Neural progenitor cell (in vitro differentiated cells): Measurements from ENCODE around the gene FUT4. TPM values are rescaled to one million over a fixed set of nuclear protein-coding genes. Genes with fewer than 3 reads are reported as not detected.

Experiments used
- DNase-seq: peaks from one replicate; pipeline ENCODE4 v3.0.0-alpha.2; 2016; ENCODE audit warnings: low spot score
- H2AFZ ChIP-seq: fragments of 200-600 bp; sonication (generic); replicated peaks from 2 replicates; pipeline ENCODE4 v1.6.1; 2016; ENCODE audit warnings: antibody characterized with exemption
- H3F3A ChIP-seq: fragments of 200-600 bp; sonication (generic); 2 replicates; pipeline ENCODE4 v1.6.1; 2016; ENCODE audit warnings: antibody characterized with exemption, low read depth
- H3K27ac ChIP-seq: fragments of 200-600 bp; sonication (generic); 2 replicates; pipeline ENCODE4 v1.5.1; 2016; ENCODE audit warnings: mild to moderate bottlenecking
- H3K27me3 ChIP-seq: fragments of 200-600 bp; sonication (generic); 2 replicates; pipeline ENCODE4 v1.6.1; 2016; ENCODE audit warnings: mild to moderate bottlenecking, moderate library complexity
- H3K36me3 ChIP-seq: fragments of 200-600 bp; sonication (generic); 2 replicates; pipeline ENCODE4 v1.5.1; 2016
- H3K4me1 ChIP-seq: fragments of 200-600 bp; sonication (generic); 2 replicates; pipeline ENCODE4 v1.6.1; 2016; ENCODE audit warnings: mixed run types
- H3K4me2 ChIP-seq: fragments of 200-600 bp; sonication (generic); 2 replicates; pipeline ENCODE4 v1.6.1; 2016
- H3K4me3 ChIP-seq: fragments of 200-600 bp; sonication (generic); 2 replicates; pipeline ENCODE4 v1.5.1; 2016
- H3K79me2 ChIP-seq: fragments of 200-600 bp; sonication (generic); 2 replicates; pipeline ENCODE4 v1.6.1; 2016; ENCODE audit warnings: low read depth
- H3K9ac ChIP-seq: fragments of 200-600 bp; sonication (generic); 2 replicates; pipeline ENCODE4 v1.6.1; 2016
- H3K9me3 ChIP-seq: fragments of 200-600 bp; sonication (generic); 2 replicates; pipeline ENCODE4 v1.5.1; 2016; ENCODE audit warnings: low read depth
- H4K20me1 ChIP-seq: fragments of 200-600 bp; sonication (generic); 2 replicates; pipeline ENCODE4 v1.6.1; 2016; ENCODE audit warnings: low read depth
- H3K27ac Mint-ChIP-seq: 3 replicates; pipeline ENCODE4 v1.8.0; 2021; ENCODE audit warnings: mixed read lengths
- H3K27me3 Mint-ChIP-seq: 2 replicates; pipeline ENCODE4 v1.8.0; 2022; ENCODE audit warnings: low read depth, mild to moderate bottlenecking, inconsistent platforms, moderate library complexity, mixed read lengths; ENCODE audit not compliant: insufficient read depth
- H3K36me3 Mint-ChIP-seq: 3 replicates; pipeline ENCODE4 v1.8.0; 2021; ENCODE audit warnings: mixed read lengths
- H3K4me1 Mint-ChIP-seq: 3 replicates; pipeline ENCODE4 v1.8.0; 2021; ENCODE audit warnings: mixed read lengths
- H3K4me3 Mint-ChIP-seq: 3 replicates; pipeline ENCODE4 v1.8.0; 2021; ENCODE audit warnings: mild to moderate bottlenecking, moderate library complexity, mixed read lengths
- H3K9me3 Mint-ChIP-seq: 3 replicates; pipeline ENCODE4 v1.8.0; 2020; ENCODE audit warnings: mixed read lengths
- EZH2 ChIP-seq: fragments of 200-600 bp; sonication (generic); IDR thresholded peaks from 2 replicates; pipeline ENCODE4 v1.6.1; 2017; ENCODE audit warnings: antibody characterized with exemption, mild to moderate bottlenecking, moderate library complexity
- EZH2phosphoT487 ChIP-seq: fragments of 200-600 bp; sonication (generic); IDR thresholded peaks from 2 replicates; pipeline ENCODE4 v1.6.1; 2017; ENCODE audit warnings: antibody characterized with exemption
- total RNA-seq: library from RNA; depleted of rRNA; stranded (reverse); fragments of >200 nt; gene quantifications from 2 replicates; pipeline ENCODE4 v1.2.3, GENCODE V29; 2015; ENCODE audit warnings: low replicate concordance
- TF ChIP-seq, protein P1 (sequence below): fragments of 200-600 bp; sonication (generic); IDR thresholded peaks from 2 replicates; pipeline ENCODE4 v1.5.1; 2017; ENCODE audit warnings: antibody characterized with exemption, mild to moderate bottlenecking

The FUT4 gene
- total RNA-seq, 1 donor from 2014 or later, result 2.7 TPM

- H3K27ac Mint-ChIP-seq, result no peak overlapping the region
These were observed 43.3 kb downstream of the FUT4 start for GRCh38 chr11:94586978-94587377.

DNA sequence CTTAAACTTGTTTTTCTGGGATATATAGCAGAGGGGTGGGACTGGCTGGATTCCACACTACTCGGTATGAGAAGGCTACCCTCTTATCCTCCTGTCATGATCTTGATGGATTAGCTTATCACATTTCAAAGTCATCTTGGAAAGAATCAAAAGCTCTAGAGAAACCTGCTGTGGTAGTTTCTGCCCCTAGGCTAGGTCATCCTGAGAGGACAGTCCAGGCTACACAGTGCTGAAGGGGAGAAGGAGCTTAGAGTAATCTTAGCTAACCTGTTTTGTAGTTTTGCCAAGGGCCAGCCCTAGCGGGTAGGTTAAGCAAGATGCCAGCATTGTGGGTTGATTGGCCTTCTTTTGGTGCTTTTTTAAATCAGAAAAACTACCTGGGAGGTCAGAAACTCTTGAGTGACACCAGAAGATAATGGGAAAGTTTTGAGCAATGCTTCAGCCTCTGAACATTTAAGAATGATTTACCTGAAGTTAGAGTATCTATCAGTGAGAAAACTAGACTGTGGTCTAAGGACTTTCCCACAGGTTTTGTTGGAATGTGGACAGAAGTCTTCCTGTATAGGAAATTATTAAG, 44.7 kb downstream of the FUT4 start:
- Mint-ChIP-seq H3K4me3 (no peak overlapping the region), H3K27me3 (no peaks in the 10 kb centered on the region), H3K36me3 (no peaks in the 10 kb centered on the region), H3K4me1 (peaks cover 16% of the 10 kb centered on the region), H3K9me3 (no peaks in the 10 kb centered on the region), H3K27ac (no peak overlapping the region)
- Histone ChIP-seq H3K79me2 (no peaks in the 10 kb centered on the region), H2AFZ (no peak overlapping the region), H3K27ac (no peak overlapping the region), H3K9ac (no peak overlapping the region), H3K4me2 (no peak overlapping the region), H3K9me3 (no peaks in the 10 kb centered on the region), H3K27me3 (no peaks in the 10 kb centered on the region), H3K36me3 (no peaks in the 10 kb centered on the region), H3K4me1 (peaks cover 4% of the 10 kb centered on the region), H4K20me1 (no peaks in the 10 kb centered on the region), H3F3A (no peaks in the 10 kb centered on the region), H3K4me3 (no peak overlapping the region)
- DNase-seq, result no peak
- TF ChIP-seq, protein P1, sequence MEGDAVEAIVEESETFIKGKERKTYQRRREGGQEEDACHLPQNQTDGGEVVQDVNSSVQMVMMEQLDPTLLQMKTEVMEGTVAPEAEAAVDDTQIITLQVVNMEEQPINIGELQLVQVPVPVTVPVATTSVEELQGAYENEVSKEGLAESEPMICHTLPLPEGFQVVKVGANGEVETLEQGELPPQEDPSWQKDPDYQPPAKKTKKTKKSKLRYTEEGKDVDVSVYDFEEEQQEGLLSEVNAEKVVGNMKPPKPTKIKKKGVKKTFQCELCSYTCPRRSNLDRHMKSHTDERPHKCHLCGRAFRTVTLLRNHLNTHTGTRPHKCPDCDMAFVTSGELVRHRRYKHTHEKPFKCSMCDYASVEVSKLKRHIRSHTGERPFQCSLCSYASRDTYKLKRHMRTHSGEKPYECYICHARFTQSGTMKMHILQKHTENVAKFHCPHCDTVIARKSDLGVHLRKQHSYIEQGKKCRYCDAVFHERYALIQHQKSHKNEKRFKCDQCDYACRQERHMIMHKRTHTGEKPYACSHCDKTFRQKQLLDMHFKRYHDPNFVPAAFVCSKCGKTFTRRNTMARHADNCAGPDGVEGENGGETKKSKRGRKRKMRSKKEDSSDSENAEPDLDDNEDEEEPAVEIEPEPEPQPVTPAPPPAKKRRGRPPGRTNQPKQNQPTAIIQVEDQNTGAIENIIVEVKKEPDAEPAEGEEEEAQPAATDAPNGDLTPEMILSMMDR, result no peak
- no peak for TF ChIP-seq EZH2
- no peak for TF ChIP-seq EZH2phosphoT487

More at GRCh38 chr11:94586978-94587377, 43.3 kb downstream of the FUT4 start:
- H3F3A ChIP-seq, result no peaks in the 10 kb centered on the region
- no peak for DNase-seq
- TF ChIP-seq EZH2 (no peak), EZH2phosphoT487 (no peak)
- peaks cover 16% of the 10 kb centered on the region for H3K4me1 Mint-ChIP-seq
- no peaks in the 10 kb centered on the region for H3K9me3 ChIP-seq
- H3K4me1 ChIP-seq, result peaks cover 11% of the 10 kb centered on the region
- H4K20me1 ChIP-seq, result no peaks in the 10 kb centered on the region
- no peaks in the 10 kb centered on the region for H3K79me2 ChIP-seq
- no peak overlapping the region for H3K4me3 Mint-ChIP-seq
- H2AFZ ChIP-seq, result no peak overlapping the region
- H3K9ac ChIP-seq, result no peak overlapping the region
- H3K27me3 Mint-ChIP-seq, result no peaks in the 10 kb centered on the region
- H3K4me2 ChIP-seq, result no peak overlapping the region
- no peaks in the 10 kb centered on the region for H3K9me3 Mint-ChIP-seq
- H3K36me3 ChIP-seq, result no peaks in the 10 kb centered on the region
- no peak overlapping the region for H3K27ac ChIP-seq
- H3K36me3 Mint-ChIP-seq, result no peaks in the 10 kb centered on the region
- H3K4me3 ChIP-seq, result no peak overlapping the region
- no peaks in the 10 kb centered on the region for H3K27me3 ChIP-seq

DNA sequence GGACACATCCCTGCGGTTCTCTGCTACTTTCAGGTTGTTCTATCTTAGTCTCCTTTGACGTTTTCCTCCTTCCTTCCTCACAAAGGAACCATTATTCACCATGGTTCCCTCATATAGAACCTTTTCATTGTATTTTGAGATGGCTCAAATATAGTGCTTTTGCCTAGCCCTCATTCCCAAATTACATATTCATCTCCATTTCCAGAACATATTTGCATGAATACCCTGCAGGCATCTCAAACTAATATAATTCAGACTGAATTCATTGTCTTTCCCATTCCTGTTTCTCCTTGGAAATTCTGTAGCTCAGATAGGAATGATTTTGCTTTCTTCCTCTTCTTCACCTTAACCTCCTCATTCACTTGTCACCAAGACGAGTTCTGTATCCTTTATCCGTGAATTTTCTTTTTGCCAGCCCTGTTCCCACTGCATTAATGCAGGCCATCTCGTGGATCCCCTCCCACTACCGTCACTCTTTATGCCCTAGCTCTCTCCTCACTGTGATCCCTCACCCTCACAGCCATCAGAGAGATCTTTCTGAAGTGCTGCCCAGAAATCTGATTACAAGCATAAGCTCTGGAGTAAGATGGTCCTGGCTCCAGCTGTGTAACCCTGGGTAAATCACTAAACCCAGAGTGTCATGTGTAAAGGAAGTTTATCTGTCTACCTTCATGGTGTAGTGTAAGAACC, 46.8 kb downstream of the FUT4 start:
- H3K4me3 ChIP-seq, result no peak overlapping the region
- H3K4me1 ChIP-seq, result peaks cover 4% of the 10 kb centered on the region
- H3K27ac Mint-ChIP-seq, result no peak overlapping the region
- H3K36me3 Mint-ChIP-seq, result no peaks in the 10 kb centered on the region
- no peak for TF ChIP-seq EZH2phosphoT487
- TF ChIP-seq, protein P1, result no peak
- TF ChIP-seq EZH2, result no peak
- no peaks in the 10 kb centered on the region for H3K36me3 ChIP-seq
- no peak for DNase-seq
- H3K4me3 Mint-ChIP-seq, result no peak overlapping the region
- H3K27me3 ChIP-seq, result no peaks in the 10 kb centered on the region
- H2AFZ ChIP-seq, result no peak overlapping the region
- no peaks in the 10 kb centered on the region for H3K79me2 ChIP-seq
- no peak overlapping the region for H3K27ac ChIP-seq
- no peaks in the 10 kb centered on the region for H3F3A ChIP-seq
- no peaks in the 10 kb centered on the region for H3K9me3 ChIP-seq
- no peaks in the 10 kb centered on the region for H3K9me3 Mint-ChIP-seq
- H3K4me1 Mint-ChIP-seq, result peaks cover 19% of the 10 kb centered on the region
- no peaks in the 10 kb centered on the region for H4K20me1 ChIP-seq
- H3K27me3 Mint-ChIP-seq, result no peaks in the 10 kb centered on the region
- H3K4me2 ChIP-seq, result no peak overlapping the region
- no peak overlapping the region for H3K9ac ChIP-seq

- TF ChIP-seq, protein P1, result no peak
- TF ChIP-seq EZH2 (no peak), EZH2phosphoT487 (no peak)
- no peak overlapping the region for H2AFZ ChIP-seq
- H3K9me3 ChIP-seq, result no peaks in the 10 kb centered on the region
- no peak overlapping the region for H3K4me3 ChIP-seq
- H3K9ac ChIP-seq, result no peak overlapping the region
- no peak overlapping the region for H3K4me2 ChIP-seq
- H3K27me3 Mint-ChIP-seq, result no peaks in the 10 kb centered on the region
- H3K36me3 Mint-ChIP-seq, result no peaks in the 10 kb centered on the region
- no peak overlapping the region for H3K27ac Mint-ChIP-seq
- H3K9me3 Mint-ChIP-seq, result no peaks in the 10 kb centered on the region
- H3K4me1 ChIP-seq, result no peaks in the 10 kb centered on the region
- no peaks in the 10 kb centered on the region for H3K36me3 ChIP-seq
- no peak overlapping the region for H3K4me3 Mint-ChIP-seq
- no peak for DNase-seq
- no peaks in the 10 kb centered on the region for H3F3A ChIP-seq
- no peaks in the 10 kb centered on the region for H4K20me1 ChIP-seq
- no peak overlapping the region for H3K27ac ChIP-seq
- H3K4me1 Mint-ChIP-seq, result peaks cover 13% of the 10 kb centered on the region
- no peaks in the 10 kb centered on the region for H3K79me2 ChIP-seq
- no peaks in the 10 kb centered on the region for H3K27me3 ChIP-seq
These were observed 49.3 kb downstream of the FUT4 start for GRCh38 chr11:94593030-94593429.
